HG02571 (cell line): ENCODE data around the gene SNTG2.

ENCODE experiments used
- ATAC-seq: cut with Tn5 transposase; IDR thresholded peaks from one replicate; pipeline ENCODE4 v1.9.1; 2021; ENCODE audit warnings: mild to moderate bottlenecking, moderate library complexity; ENCODE audit not compliant: unreplicated experiment

SNTG2 gene

DNA sequence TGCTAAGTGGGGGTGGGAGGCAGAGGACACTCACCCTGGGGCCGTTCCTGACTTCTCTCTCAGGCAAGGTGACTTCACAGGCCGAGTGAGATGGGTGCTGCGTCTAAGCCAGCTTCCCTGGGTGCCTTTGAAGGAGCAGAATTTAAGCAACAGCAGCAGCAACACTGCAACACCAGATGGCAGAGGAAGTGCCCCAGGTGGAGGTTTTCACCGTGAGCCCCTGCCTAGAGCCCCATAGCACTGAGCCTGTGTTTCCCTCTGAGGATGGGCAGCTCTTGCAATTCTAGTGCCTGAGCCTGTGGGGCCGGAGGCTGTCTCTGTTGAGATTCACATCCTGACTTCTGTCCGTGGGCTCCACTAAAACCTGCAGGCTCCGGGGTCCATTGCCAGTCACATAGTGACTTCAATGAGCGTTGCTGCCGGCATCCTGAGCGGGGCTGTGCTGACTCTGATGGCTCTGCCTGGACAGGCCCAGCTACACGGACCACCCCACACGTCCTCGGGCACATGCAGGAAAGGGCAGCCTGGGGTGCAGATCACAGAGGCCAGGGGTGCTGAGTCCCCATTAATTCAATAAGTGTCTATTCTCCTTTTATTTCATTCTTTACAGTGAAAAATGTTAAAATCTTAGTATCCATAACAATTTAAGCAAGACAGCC lies 218.8 kb downstream of the SNTG2 start:
- ATAC-seq = no peak

DNA sequence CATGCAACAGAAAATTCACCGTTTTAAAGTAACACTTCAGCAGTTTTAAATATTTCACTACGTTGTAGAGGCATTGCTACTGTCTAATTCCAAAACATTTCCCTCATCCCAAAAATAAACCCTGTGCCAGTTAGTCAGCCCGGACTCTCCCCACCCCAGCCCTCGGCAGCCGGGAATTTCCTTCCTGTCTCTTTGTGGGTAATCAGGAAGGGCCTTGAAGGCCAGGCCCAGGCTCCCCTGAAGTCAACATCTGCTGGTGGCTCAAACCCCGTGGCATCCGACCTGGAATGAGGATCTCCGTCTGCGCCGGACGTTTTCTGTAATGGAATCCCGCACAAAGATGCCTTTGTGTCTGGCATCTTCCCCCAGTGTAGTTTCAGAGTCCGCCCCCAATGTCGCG lies 219.6 kb downstream of the SNTG2 start:
- no peak for ATAC-seq

- ATAC-seq = no peak
These were observed 220.1 kb downstream of the SNTG2 start for GRCh38 chr2:1170711-1171110.

DNA sequence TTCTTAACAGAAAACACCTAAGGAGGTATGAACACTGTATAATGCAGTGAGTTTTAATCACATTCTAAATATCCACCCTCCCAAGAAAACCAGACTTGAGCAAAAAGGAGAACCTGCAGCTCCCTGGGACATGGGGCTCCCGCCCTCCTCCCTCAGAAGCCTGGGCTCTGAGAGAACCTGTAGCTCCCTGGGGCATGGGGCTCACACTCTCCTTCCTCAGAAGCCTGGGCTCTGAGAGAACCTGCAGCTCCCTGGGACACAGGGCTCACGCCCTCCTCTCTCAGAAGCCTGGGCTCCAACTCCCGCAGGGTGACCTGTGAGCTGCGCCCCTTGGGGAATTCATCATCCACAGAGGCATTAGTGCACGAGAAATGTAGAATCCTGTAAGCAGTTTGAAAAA lies 222.9 kb downstream of the SNTG2 start:
- no peak for ATAC-seq

GRCh38 chr2:1181893-1182292 lies 231.2 kb downstream of the SNTG2 start:
- no peak for ATAC-seq

GRCh38 chr2:1183300-1183699 lies 232.7 kb downstream of the SNTG2 start:
- no peak for ATAC-seq

DNA sequence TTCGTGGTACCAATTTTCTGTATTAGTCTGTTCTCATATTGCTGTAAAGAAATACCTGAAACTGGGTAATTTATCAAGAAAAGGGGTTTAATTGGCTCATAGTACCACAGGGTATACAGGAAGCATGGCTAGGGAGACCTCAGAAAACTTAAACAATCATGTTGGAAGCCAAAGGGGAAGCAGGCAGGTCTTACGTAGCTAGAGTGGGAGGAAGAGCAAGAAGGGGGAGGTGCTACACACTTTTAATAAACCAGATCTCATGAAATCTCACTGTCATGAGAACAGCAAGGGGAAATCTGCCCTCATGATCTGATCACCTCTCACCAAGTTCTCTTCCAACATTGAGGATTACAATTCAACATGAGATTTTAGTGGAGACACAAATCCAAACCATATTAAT lies 235.8 kb downstream of the SNTG2 start:
- ATAC-seq = no peak

- no peak for ATAC-seq
These were observed 236.5 kb downstream of the SNTG2 start for GRCh38 chr2:1187189-1187588.

- ATAC-seq = no peak
These were observed 241.5 kb downstream of the SNTG2 start for GRCh38 chr2:1192121-1192520.

- no peak for ATAC-seq
These were observed 243.2 kb downstream of the SNTG2 start for GRCh38 chr2:1193801-1194200.

DNA sequence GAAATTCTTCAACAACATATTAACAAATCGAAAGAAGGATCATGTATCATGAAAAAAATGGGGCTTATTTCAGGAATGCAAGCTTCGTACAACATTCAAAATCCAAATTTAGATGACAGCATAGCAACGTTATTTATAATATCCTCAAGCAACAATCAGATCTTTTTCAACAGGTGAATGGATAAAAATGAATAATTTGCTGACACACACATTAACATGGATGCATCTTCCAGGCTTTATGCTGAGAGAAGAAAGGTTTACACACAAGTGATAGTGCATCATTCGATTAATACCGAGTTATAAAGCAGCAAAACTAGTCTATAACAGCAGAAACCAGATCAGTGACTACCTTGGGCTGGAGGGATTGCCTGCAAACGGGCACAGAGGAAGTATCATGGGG lies 253.1 kb downstream of the SNTG2 start:
- no peak for ATAC-seq

DNA sequence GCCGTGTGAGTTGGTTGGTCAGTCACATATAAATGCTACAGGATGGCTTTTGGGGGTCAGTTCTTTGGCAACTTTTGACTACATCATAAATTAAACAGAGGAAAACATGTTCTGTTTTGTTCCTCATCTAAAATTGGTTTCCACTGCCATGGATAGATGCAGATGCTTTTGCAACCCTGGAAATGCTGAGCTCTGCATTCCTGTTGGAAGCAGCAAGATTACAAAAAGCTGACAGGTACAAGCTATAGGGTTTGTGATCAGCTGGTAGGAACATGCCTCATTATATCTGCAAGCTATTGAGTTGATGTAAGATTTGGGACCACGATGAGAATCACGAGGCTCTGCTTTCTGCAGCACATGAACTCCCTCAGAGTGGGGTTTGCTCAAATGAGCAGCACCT lies 255.2 kb downstream of the SNTG2 start:
- ATAC-seq = no peak

- no peak for ATAC-seq
These were observed 257.4 kb downstream of the SNTG2 start for GRCh38 chr2:1207962-1208510.

DNA sequence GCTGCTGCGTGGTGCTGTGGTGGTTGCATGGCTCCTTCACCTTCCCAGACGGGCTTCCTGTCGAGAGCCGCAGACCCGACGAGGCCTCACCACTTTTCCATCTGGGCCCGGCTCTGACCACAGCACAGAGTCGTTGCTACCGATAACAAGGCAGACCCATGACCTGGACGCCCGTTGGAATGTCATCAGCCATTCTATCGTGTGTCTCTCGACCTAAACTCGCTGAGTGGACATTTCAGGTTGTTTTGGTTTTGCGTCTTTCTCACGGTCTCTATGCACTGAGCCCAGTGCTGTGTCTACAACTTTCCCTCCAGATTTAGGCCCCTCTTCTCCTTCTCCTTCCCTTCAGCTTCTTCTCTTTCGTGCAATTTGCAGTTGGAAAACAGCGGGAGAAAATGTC lies 257.9 kb downstream of the SNTG2 start:
- ATAC-seq = no peak

GRCh38 chr2:1209246-1209645 lies 258.6 kb downstream of the SNTG2 start:
- ATAC-seq = no peak

- no peak for ATAC-seq
These were observed 259.1 kb downstream of the SNTG2 start for GRCh38 chr2:1209761-1210160.

- no peak for ATAC-seq
These were observed 259.7 kb downstream of the SNTG2 start for GRCh38 chr2:1210352-1210751.

DNA sequence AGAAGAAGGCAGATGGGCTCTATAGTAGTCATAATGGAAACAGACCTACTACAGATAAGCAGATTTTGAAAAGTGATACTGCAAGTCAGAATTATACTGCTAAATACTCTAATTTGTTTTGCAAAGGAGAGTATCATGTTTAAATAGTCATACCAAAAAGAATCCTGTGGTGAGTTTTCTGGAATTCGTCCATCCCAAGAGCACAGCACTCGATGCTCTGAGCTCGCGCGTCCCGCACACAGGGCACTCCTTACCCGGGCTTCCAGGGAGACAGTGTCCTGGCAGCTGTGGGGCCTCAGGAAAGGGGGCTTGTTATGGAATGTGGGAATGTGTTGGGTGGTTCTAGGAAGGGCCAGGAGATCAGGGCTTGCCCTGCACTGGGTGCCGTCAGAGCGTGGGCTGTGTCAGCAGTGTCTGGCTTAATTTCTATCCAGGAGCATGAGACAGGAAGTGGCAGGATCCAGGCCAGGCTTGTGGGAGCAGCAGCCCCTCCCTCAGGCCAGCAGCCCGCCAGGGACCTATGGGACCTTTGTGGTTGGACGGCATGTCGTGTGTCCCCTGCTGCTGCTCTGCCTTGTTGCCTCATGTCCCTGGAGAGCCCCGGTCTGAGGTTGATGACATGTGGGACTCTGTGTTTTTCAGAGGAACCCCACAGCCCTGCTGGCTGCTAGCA lies 269.4 kb downstream of the SNTG2 start:
- ATAC-seq = no peak

DNA sequence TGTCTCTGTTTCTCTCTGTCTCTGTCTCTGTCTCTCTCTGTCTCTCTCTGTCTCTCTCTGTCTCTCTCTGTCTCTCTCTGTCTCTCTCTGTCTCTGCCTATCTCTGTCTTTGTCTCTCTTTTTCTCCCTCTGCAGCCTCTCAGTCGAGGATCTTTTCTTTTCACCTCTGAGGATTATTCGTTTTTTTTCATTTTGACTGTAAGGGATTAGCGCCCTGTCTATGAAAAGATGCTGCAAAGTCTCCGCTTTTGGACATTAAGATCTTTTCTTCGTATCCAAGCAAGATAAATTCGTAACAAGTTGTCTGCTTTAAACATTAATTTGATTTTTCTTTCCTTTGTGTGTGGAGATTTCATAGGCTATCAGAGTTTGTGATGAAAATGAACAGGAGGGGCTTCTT lies 271.4 kb downstream of the SNTG2 start:
- ATAC-seq = no peak

GRCh38 chr2:1223791-1224190 lies 273.1 kb downstream of the SNTG2 start:
- ATAC-seq = no peak

DNA sequence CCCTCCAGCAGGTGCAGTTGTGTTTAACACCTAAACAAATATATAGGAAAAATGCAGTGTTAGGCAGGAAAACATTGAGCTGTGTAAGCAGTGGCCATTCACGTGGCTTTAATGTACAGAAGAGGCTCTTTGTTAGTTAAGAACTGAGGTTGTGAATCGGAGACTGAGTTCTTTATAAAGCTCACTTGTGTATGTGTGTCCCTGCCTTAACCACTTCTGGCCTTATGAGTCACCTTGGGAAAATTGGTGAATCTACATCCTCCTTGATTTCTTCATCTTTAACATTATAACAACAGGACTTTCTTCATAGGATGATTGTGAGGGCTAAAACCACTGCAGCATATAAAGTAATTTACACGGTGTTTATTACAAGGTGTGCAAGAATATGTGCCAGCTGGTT lies 274.3 kb downstream of the SNTG2 start:
- ATAC-seq = no peak

- ATAC-seq = no peak
These were observed 276.1 kb downstream of the SNTG2 start for GRCh38 chr2:1226766-1227165.
